Upper lobe of right lung (tissue), 1 donor: ENCODE measurements around the gene IGSF3. TPM values are rescaled to one million over a fixed set of nuclear protein-coding genes. Genes with fewer than 3 reads are reported as not detected.

ENCODE experiments used
- ATAC-seq: fragments of 200-7000 bp; cut with Tn5 transposase; one replicate; pipeline ENCODE4 v1.9.1; 2020; ENCODE audit warnings: mild to moderate bottlenecking, moderate library complexity
- DNase-seq: peaks from one replicate; pipeline ENCODE4 v3.0.0-alpha.2; 2020
- H3K27ac ChIP-seq: fragments of 200-600 bp; one replicate; pipeline ENCODE4 v1.8.0; 2022
- H3K27me3 ChIP-seq: fragments of 200-600 bp; one replicate; pipeline ENCODE4 v1.8.0; 2022; ENCODE audit warnings: mild to moderate bottlenecking
- H3K36me3 ChIP-seq: fragments of 200-600 bp; one replicate; pipeline ENCODE4 v1.8.0; 2022
- H3K4me1 ChIP-seq: fragments of 200-600 bp; one replicate; pipeline ENCODE4 v1.8.0; 2022
- H3K4me3 ChIP-seq: fragments of 200-600 bp; one replicate; pipeline ENCODE4 v1.8.0; 2022; ENCODE audit warnings: mild to moderate bottlenecking
- H3K9me3 ChIP-seq: fragments of 200-600 bp; one replicate; pipeline ENCODE4 v1.8.0; 2022
- CTCF ChIP-seq: fragments of 200-600 bp; IDR thresholded peaks from one replicate; pipeline ENCODE4 v1.8.0; 2022; ENCODE audit warnings: antibody characterized with exemption
- intact Hi-C: fragments of 100-400 bp; cut with DNase I; formaldehyde crosslinking; loops from one replicate; pipeline ENCODE4 v1.11.0; 2022
- total RNA-seq: library from RNA; stranded (reverse); fragmentation: NEBNext Ultra II Directional; extraction: Animal tissue kit (Norgen Biotek cat#: 25700); gene quantifications from one replicate; pipeline ENCODE4 v1.2.1, GENCODE V29; 2021
- donor health status: DM: no; HTN: yes; CAD: no; lungs with severe emphysema.

IGSF3 gene
- total RNA-seq, 1 donor from 2014 or later = 20.1 TPM

- no peaks in the 10 kb centered on the region for H3K27me3 ChIP-seq
- no peak for TF ChIP-seq CTCF
- ATAC-seq = no peak
- H3K27ac ChIP-seq = no peak overlapping the region
- intact Hi-C loops = no loop called here
- DNase-seq = no peak
- H3K4me1 ChIP-seq = peaks cover 10% of the 10 kb centered on the region
- H3K9me3 ChIP-seq = no peaks in the 10 kb centered on the region
- H3K36me3 ChIP-seq = no peaks in the 10 kb centered on the region
- H3K4me3 ChIP-seq = no peak overlapping the region
Measured at GRCh38 chr1:116561563-116561962, 106.0 kb downstream of the IGSF3 start.

GRCh38 chr1:116560704-116561490 is 106.6 kb downstream of the IGSF3 start:
- H3K27ac ChIP-seq = no peak overlapping the region
- DNase-seq = no peak
- intact Hi-C loops = no loop called here
- ATAC-seq = no peak
- no peak for TF ChIP-seq CTCF
- no peaks in the 10 kb centered on the region for H3K36me3 ChIP-seq
- no peaks in the 10 kb centered on the region for H3K9me3 ChIP-seq
- no peaks in the 10 kb centered on the region for H3K27me3 ChIP-seq
- H3K4me3 ChIP-seq = no peak overlapping the region
- peaks cover 14% of the 10 kb centered on the region for H3K4me1 ChIP-seq

GRCh38 chr1:116559304-116559761 is 108.2 kb downstream of the IGSF3 start:
- Histone ChIP-seq H3K36me3 (no peaks in the 10 kb centered on the region), H3K27ac (no peak overlapping the region), H3K4me3 (no peak overlapping the region), H3K9me3 (no peaks in the 10 kb centered on the region), H3K4me1 (peaks cover 16% of the 10 kb centered on the region), H3K27me3 (no peaks in the 10 kb centered on the region)
- TF ChIP-seq CTCF = no peak
- ATAC-seq (no peak), DNase-seq (no peak)
- intact Hi-C loops = no loop called here

DNA sequence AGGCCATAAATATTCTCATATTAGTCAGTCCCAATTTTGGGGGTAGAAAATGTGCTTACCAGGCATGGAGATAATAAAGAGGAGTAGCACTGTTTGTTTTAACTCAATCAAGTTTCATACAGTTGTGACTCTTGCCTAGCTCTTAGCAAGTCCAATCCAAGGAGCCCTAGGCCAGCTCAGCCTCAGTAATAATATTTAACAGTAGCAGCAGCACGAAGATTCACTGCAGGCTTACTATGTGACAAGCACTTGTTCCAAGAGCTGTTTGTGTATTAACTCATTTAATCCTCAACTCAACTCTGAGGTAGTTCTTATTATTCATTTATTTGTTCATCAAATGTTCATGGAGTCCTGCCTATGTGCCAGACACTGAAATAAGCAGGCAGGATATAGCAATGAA is 109.0 kb downstream of the IGSF3 start:
- H3K36me3 ChIP-seq = no peaks in the 10 kb centered on the region
- H3K4me1 ChIP-seq = peaks cover 16% of the 10 kb centered on the region
- DNase-seq (no peak), ATAC-seq (no peak)
- no peaks in the 10 kb centered on the region for H3K9me3 ChIP-seq
- H3K27ac ChIP-seq = no peak overlapping the region
- TF ChIP-seq CTCF = no peak
- intact Hi-C loops = no loop called here
- no peaks in the 10 kb centered on the region for H3K27me3 ChIP-seq
- no peak overlapping the region for H3K4me3 ChIP-seq

- Histone ChIP-seq H3K4me1 (peaks cover 16% of the 10 kb centered on the region), H3K4me3 (no peak overlapping the region), H3K27ac (no peak overlapping the region), H3K9me3 (no peaks in the 10 kb centered on the region), H3K27me3 (no peaks in the 10 kb centered on the region), H3K36me3 (no peaks in the 10 kb centered on the region)
- DNase-seq (no peak), ATAC-seq (no peak)
- no peak for TF ChIP-seq CTCF
- intact Hi-C loops = no loop called here
Measured at GRCh38 chr1:116558140-116558549, 109.4 kb downstream of the IGSF3 start.
